Inflammatory macrophage (primary cell): ENCODE data around the gene DRD2.
"Not testable (repeated sequence)": the region's sequence is repeated elsewhere in the genome, so short reads cannot be mapped to it uniquely, and the experiment has no call there.

Experiments used
- DNase-seq, 2 donors: peaks; one replicate each; pipeline ENCODE4 v3.0.0-alpha.2; 2020 to 2022
- total RNA-seq, 18 experiments: gene quantifications; one replicate each; lab custom pipeline; 2026; ENCODE audit warnings: mixed read lengths in 6 of 18, inconsistent platforms in 2 of 18; lab: John Stamatoyannopoulos, UW

DRD2 gene
- 0 to 0.20 (median 0) reads per million in 18 experiments for total RNA-seq

- no peak for DNase-seq
Observed at GRCh38 chr11:113475160-113475761, at the start of gene DRD2. Gene DRD2, minus strand, starts transcription at chr11:113475398. Its CDS starts 50,747 bp downstream, at chr11:113424651.

- not testable (repeated sequence) for DNase-seq
Observed at GRCh38 chr11:113523906-113524305, 48.7 kb upstream of the DRD2 start.

DNA sequence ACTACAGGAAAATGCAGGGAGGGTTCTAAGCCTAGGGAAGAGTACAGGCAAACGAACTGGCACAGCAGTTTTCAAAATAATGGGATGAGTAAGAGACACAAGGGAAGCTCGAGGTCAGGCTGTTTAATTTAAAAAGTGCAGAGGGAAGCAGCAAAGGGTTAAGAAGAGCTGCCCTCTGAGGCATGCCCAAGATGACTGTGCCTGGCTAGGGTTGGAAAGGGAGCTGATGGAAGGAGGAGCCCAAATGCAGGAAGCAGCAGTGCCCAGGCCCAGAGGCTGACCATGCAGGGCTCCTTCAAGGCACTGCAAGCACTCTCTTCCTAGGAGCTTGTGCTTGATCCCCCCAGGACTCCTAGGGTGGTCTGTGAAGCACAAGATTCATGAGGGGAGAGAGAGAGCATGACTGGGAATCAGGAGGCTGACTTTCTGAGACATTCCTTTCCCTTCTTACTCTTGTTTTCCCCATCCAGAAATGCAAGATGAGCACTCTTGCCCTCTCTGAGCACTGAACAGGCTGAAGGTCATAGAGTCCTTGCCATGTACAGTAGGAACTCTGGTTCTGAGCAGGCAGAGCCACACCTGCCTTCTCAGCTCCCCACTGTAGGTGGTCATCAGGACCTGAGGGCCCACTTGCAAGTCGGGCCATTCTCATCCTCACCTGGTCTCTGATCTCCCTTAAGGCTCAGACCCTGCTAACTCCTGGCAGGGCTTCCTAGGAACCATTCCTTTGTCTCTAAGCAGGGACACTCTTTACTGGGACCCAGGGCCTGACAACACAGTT lies 46.7 kb upstream of the DRD2 start:
- DNase-seq = peak in 1 of 2 donors; percentile 6

DNA sequence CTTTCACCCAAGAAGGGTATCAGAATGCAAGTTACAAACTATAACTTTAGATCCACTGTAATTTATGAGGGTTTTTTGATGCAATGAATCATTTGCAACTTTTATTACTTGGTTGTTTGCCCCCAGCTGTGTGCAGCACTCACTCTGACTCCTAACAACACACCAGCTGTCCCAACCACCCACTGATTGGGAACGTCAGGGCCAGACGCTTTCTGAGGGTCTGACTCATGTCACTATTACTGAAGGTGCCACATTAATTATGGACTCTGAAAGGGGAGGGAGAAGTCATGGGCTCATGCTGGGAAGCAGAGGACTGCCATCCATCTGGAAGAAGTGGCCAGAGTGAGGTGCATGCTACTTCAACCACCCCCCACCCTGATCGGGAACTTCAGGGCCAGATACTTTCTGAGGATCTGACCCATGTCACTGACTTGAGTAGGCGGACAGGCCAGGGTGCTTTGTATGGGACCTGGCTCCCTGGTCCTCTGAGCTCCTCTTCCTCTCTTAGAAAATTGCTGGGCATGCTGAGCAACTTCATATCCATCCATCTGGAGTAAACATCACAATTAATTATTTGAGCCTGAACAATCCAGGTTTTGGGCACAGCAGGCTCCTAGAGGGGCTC lies 44.9 kb upstream of the DRD2 start:
- no peak for DNase-seq

DNA sequence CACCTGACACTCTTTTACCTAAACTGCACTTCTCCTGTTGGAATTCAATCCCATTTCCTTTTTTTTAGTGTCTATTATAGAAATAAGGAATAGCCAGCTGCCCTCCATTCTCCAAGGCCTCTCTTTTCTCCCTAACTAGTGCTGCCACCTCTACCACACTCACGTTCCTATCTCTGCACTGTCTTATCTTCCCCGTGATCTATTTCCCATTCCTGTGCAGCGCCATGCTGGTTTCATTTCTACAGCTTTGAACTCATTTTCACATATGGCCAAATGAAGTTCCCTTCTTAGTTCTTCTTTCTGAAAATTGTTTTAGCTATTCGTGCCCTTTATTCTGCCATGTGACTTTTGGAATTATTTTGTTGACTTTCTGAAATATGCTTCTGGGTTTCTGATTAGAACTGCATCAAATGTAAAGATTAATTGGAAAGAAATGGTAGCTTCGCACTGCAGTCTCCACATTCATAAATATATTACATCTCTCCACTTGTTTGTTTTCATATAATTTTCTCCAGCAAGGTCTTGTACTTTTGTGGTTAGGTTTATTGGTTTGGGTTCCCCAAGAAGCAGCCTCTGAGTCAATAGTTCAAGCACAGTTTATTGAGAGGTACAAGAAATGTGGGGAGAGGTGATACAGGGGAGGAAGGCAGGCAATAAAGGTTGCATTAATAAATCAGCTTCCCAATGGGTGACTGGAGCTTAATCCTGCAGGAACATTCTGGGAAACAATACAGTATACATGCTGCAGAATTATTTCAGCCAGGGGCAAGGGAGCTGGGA lies 43.7 kb upstream of the DRD2 start:
- DNase-seq = no peak

DNA sequence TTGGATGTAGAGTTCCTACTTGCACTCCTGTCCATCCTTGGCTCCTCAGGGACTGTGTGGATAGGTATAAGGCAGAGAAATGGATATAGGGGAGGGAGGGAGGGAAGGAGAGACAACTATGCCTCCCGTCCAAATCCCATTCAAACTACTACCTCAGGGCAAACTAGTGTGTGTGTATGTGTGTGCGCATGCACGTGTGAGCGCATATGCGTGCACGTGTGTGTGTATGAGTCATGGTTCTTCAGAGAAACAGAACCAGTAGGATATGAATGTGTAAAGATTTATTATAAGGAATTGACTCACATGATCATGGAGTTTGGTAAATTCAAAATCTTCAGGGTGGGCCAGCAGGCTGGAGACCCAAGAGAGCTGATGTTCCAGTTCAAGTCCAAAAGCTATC lies 42.2 kb upstream of the DRD2 start:
- DNase-seq = no peak

- no peak for DNase-seq
Observed at GRCh38 chr11:113514856-113515255, 39.7 kb upstream of the DRD2 start.

- no peak for DNase-seq
Observed at GRCh38 chr11:113507341-113507740, 32.1 kb upstream of the DRD2 start.

DNA sequence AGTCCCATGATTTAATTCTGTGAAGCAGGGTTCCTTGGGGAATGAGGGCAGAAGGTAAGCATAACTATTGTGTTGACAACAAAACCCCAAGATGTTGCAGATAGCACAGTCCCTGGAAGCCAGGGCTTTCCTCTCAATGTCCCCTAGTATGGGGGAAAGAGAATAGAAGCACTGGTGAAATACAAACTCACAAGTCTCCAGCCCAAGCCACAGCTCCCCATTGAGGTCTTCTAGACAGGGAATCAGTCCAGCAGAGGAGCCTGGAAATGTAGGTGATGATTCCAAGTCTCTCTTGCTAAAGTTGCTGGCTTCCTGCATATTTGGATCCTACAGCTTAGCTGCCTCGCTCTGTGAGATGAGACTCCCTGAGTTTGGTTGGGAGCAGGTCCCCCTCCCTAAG lies 31.7 kb upstream of the DRD2 start:
- no peak for DNase-seq

DNA sequence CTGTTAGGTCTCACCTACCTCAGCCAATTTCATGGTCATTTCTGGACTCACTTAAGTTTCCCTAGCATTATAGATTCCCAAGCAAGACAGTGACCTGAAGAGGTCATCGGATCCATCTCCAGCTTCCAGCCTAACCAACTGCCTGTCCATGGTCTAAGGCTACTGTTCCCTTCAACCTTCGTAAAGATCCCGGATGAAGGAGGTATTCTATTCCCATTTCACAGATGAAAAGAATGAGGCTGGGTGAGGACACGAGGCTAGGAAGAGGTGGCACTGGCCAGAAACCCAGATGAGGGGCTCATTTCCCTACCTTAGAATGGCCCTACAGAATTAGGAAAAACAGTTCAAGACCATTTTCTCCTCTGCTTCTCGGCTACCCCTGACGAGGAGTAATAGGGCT lies 31.3 kb upstream of the DRD2 start:
- DNase-seq = no peak

DNA sequence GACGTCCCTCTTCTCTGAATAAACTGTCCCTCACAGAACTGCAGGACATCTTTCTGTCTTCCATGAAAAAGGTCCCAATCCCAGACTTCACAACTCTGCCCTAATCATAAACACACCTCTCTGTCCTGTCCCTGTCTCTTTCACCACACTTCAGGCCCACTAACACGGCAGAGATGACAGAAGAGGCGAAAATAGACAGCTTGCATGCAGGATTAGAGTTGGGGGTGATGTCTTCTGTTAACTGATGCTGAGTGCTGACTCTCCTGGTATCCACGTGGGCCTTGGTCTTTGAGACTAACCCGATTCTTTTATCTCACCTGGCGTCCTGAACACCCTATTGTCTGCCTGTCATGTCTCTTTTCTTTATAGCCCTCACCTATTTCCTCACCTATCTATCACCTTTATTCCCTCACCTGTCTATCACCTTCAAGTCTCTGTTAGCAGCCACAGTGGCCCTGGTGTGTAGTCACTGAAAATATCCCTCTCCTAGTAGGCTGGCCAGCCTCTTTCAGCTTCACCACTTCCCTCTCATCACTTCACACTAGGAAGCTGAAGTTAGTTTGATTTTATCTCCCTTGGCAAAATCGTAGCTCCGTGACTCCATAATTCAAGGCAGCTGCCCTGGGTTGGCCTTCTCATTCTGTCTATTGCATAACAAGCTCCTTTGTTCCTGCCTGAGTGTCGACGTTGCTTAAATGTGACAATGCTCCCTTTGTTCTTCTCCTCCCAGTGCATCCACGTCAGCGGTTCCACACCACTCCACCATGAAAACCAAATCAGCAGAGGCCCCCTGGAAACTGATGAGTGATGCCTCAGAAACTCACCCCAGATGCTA lies 30.6 kb upstream of the DRD2 start:
- no peak for DNase-seq

GRCh38 chr11:113505046-113505445 lies 29.8 kb upstream of the DRD2 start:
- no peak for DNase-seq

- no peak for DNase-seq
Observed at GRCh38 chr11:113504586-113504985, 29.4 kb upstream of the DRD2 start.

- DNase-seq = no peak
Observed at GRCh38 chr11:113504071-113504470, 28.9 kb upstream of the DRD2 start.

DNA sequence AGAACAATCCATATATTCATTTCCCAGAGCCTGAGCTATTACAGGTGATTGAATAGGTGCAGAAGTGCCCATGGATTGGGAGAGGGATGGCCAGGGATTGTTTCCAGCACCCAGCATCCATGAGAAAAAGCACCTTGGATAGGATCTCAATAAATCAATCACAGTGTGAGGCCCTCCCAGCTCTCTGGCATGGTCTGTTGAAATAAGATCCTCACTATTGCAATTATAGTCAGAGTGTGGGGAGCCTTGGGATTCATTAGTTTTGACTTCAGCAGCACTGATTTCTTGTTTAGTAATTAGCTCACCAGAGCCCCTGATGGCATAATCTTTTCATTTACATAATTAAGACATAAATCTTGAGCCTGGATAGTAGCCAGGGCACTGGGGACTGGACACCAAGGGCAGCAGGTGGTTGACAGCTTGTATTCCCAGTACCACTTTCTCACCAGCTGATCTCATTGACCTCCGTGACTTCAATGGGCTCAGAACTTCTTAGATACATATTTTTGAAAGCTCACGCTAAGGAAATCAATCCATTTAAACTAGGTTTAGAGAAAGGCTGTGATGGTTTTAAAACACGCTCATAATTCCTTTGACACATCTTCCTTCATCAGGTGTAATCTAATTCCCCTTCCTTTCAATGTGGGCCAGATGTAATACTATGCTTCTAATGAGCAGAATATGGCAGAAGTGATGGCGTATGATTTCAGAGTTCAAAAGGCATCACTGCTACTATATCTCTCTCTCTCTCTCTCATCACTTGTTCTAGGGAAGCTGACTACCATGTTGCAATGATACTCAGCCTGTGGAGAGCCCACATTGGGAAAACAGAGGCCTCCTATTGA lies 22.1 kb upstream of the DRD2 start:
- no peak for DNase-seq

DNA sequence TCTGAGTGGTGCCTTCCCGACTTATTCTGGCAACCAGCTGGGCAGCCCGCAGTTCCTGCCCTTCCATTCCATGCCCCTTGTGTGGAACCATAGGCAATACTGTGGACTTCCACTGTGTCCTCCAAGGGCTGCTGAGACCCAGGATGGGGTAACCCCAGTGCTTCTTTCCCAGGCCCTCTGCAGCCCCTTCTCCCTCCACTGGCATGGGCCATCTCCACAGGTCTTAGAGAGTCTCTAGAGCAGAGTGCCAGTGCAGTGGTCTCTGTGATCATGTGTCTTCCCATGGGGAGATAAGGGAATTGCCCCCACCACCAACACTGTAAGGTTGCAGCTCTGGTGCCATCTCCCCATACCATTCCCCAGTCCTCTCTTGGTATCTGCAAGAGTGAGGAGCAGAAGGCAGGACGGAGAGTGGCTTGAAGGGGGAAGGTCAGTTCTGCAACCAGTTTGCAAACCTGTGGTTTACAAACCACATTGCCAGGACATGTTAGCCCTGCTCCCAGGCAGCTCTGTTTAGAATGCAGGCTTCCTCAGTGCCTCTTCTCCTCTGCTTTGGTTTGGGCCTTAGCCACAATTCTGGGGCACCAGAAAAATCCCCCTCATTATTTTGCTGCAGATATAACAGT lies 20.9 kb upstream of the DRD2 start:
- no peak for DNase-seq

DNA sequence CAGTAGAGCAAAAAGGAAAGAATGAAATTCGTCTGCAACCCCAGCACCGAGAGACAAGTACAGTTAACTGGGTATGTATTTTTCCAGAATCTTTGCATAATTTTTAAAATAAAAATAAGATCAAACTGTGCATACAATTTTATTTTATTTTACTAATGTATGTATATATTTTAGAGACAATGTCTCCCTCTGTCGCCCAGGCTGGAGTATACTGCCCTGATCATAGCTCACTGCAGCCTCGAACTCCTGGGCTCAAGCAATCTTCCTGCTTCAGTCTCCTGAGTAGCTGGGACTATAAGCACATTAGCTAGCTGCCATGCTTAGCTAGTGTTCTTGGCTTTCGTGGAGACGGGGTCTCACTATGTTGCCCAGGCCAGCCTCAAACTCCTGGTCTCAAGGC lies 18.8 kb upstream of the DRD2 start:
- no peak for DNase-seq

DNA sequence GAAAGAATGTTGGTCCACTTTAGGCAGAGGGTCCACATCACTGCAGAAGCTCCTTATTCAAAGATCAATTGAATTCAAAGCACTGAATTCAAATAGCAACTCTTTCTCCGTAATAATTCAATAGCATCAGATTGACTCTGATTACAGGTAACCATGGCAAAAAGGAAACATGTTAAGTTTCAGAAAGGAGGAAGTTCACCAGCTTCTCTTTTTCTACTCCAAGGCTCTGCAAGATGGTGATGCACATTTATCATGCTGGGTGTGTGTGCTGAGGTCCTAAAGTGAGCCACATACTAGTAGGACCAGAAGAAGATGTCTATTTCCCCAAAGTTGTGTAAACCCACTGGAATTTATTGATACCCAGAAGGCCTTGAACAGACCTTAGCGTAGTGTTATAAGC lies 18.0 kb upstream of the DRD2 start:
- DNase-seq = peak; percentile 12 to 15

DNA sequence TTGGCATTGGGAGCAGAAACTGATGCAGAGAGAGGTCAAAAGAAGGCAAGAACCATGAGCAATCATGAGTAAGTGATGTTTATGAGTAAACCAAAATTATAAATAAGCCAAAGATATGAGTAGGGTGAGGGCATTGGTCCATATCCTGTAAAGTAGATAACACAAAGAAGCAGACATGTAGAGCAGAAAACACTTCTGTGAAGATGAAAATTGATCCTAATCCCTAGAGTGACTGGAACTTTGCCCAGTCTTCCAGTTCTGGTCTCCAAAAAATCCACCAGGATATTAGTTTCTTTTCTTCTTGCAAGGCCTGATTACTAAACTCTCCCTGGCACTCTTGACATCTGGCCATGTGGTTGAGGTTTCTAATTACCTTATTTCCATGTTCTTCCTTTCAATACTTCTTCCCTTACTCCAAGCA lies 13.7 kb upstream of the DRD2 start:
- no peak for DNase-seq

- no peak for DNase-seq
Observed at GRCh38 chr11:113487622-113488021, 12.4 kb upstream of the DRD2 start.

DNA sequence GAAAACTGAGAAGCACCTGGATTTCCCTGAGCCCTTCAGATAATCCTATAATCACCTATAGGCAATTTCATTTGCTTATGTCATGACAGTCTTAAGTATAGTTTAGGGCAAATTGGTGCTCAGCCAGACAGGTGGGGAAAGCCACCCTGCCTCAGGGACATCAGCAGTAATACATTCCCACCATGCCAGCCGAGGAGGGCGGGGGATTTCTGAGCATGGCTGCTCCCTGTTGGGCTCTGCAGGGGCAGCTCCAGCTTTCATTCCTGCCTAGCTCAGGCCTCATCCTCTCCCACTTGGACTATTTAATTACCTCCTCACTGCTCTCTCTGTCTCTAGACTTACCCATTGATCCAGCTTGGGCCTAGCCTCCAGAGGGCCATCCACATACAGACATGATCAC lies 9.0 kb upstream of the DRD2 start:
- DNase-seq = no peak
